T-helper 2 cell treated with Interferon-gamma antibody and Interleukin-4, amounts not matched to agents 100 ng/mL and 5 ng/mL, for 36 hours (primary cell): ENCODE results near the gene IFNAR1. TPM values are rescaled to one million over a fixed set of nuclear protein-coding genes. Genes with fewer than 3 reads are reported as not detected.

Experiments used
- intact Hi-C: fragments of 100-400 bp; cut with micrococcal nuclease; formaldehyde crosslinking; loops from one replicate; pipeline ENCODE4 v1.15.1; 2023
- total RNA-seq: library from RNA; stranded (reverse); gene quantifications from 2 replicates; pipeline ENCODE4 v1.2.3, GENCODE V29; 2022

IFNAR1 gene
- total RNA-seq, 1 donor from 2014 or later: 32.3 TPM

- intact Hi-C loops: loop anchor here (1.0 kb wide), 1 partner anchor 175 kb away; no protein-coding TSS in a partner anchor
Measured at GRCh38 chr21:33374080-33374449, 49.3 kb downstream of the IFNAR1 start.

DNA sequence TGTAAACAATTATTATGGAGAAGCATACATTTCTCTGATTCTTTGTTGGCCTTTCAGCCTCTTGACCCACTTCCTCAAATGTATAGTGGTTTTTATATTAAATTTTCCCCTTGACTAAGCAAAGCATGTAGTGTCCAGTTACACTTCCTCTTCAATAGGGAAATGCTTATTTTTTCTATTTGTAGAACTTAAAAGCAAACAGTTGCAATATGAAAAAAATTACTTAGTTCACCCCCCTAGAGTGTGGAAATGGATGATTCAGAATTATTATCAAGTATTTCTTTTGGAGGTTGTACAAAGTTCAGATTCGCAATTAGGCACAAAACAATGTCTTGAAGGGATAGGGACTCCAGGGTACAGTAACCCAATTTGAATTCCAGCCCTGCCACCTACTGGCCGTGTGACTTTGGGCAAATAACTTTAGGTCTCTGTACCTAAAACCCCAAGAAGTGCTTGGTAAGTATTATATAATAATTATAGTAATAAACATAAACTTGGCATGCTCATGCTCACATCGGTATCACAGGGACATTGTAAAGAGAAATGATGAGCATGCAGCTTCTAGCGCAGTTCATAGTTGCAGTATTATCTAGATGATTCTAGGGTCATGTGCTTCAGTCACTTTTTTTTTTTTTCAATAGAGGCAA is 49.8 kb downstream of the IFNAR1 start:
- intact Hi-C loops: loop anchor here (1.0 kb wide), 1 partner anchor 175 kb away; no protein-coding TSS in a partner anchor

GRCh38 chr21:33375101-33375644 is 50.4 kb downstream of the IFNAR1 start:
- intact Hi-C loops: no loop called here

GRCh38 chr21:33377221-33377920 is 52.6 kb downstream of the IFNAR1 start:
- intact Hi-C loops: no loop called here

GRCh38 chr21:33378081-33378480 is 53.3 kb downstream of the IFNAR1 start:
- intact Hi-C loops: no loop called here

GRCh38 chr21:33379934-33380333 is 55.2 kb downstream of the IFNAR1 start:
- intact Hi-C loops: loop anchor here (5.0 to 10.0 kb wide), 4 partner anchors 53 to 448 kb away; partner anchors contain the start of genes GART and SON

GRCh38 chr21:33380483-33380998 is 55.8 kb downstream of the IFNAR1 start:
- intact Hi-C loops: loop anchor here (5.0 to 10.0 kb wide), 4 partner anchors 53 to 448 kb away; partner anchors contain the start of genes GART and SON

DNA sequence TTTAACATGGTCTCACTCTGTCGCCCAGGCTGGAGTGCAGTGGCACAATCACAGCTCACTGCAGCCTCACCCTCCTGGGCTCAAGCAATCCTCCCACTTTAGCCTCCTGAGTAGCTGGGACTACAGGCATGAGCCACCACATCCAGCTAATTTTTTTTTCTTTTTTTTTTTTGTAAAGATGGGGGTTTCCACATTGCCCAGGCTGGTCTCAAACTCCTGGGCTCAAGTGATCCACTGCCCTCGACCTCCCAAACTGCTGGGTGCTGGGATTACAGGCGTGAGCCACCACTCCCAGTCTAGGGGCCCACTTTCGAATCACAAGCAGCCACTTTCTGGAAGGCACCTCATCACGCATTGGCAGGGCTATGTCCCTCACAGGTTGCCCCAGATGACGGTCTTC is 56.6 kb downstream of the IFNAR1 start:
- intact Hi-C loops: loop anchor here (5.0 to 10.0 kb wide), 4 partner anchors 53 to 449 kb away; partner anchors contain the start of genes GART and SON

DNA sequence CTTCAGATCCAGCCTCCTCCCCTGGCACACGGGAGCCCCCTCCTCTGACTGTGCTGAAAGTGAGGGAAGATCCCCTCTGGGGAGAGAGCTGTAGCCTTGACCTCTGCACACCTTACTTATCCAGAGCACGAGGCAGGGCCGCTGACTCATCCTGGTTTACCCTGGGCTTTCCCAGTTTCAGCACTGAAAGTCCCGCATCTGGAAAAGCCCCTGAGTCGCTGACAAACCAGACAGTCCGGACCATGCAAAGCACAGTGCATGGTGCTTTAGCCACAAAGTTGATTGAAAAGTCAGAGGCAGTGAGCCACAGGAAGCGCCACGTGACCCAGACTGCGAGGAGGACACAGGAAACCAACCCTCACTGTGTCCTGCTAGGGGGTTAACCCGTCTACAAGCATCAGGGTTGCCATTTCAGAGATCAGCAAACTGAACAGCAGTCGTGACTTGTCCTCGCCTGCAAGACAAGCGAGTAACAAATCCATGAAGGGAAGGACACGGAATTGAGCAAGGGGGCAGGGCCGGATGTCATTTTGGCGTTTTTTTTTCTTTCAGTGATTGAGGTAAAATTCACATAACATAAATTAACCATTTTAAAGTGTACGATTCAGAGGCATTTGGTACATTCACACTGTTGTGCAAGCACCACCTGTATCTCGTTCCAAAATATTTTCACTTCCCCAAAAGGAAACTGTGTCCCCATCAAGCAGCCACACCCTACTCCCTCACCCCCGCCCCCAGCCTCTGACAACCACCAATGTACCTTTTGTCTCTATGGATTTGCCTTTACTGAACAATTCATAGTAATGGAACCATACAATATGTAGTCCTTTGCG is 58.5 kb downstream of the IFNAR1 start:
- intact Hi-C loops: loop anchor here (5.0 to 10.0 kb wide), 4 partner anchors 52 to 451 kb away; partner anchors contain the start of genes GART and SON

GRCh38 chr21:33384841-33385331 is 60.1 kb downstream of the IFNAR1 start:
- intact Hi-C loops: loop anchor here (2.0 to 10.0 kb wide), 6 partner anchors 20 to 453 kb away; partner anchors contain the start of genes GART and SON

- intact Hi-C loops: loop anchor here (10.0 kb wide), 1 partner anchor 48 kb away; no protein-coding TSS in a partner anchor
Measured at GRCh38 chr21:33386222-33386784, 61.5 kb downstream of the IFNAR1 start.

- intact Hi-C loops: loop anchor here (10.0 kb wide), 1 partner anchor 48 kb away; no protein-coding TSS in a partner anchor
Measured at GRCh38 chr21:33387294-33387693, 62.5 kb downstream of the IFNAR1 start.

GRCh38 chr21:33388188-33388587 is 63.4 kb downstream of the IFNAR1 start:
- intact Hi-C loops: loop anchor here (10.0 kb wide), 1 partner anchor 47 kb away; no protein-coding TSS in a partner anchor

DNA sequence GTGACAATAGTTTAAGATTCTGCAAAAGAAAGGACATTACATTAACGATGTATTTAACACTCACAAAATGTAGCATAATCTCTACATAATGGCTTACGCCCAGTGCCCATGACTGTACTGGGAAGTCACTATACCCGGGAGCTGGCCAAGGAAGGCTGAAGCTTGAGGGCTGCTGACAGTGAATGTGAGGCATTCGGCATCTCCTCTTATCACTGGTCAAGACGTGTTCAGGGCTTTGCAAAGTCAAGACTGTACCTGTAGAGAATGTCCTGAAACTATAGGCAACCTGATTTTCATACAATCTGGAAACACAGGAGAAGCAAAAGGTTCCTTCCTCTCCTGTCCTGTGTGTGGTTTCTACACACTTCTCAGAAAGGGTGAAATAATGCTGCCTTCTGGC is 65.7 kb downstream of the IFNAR1 start:
- intact Hi-C loops: no loop called here

GRCh38 chr21:33391656-33392055 is 66.9 kb downstream of the IFNAR1 start:
- intact Hi-C loops: no loop called here

GRCh38 chr21:33392284-33392985 is 67.7 kb downstream of the IFNAR1 start:
- intact Hi-C loops: no loop called here

GRCh38 chr21:33393348-33393747 is 68.6 kb downstream of the IFNAR1 start:
- intact Hi-C loops: no loop called here

DNA sequence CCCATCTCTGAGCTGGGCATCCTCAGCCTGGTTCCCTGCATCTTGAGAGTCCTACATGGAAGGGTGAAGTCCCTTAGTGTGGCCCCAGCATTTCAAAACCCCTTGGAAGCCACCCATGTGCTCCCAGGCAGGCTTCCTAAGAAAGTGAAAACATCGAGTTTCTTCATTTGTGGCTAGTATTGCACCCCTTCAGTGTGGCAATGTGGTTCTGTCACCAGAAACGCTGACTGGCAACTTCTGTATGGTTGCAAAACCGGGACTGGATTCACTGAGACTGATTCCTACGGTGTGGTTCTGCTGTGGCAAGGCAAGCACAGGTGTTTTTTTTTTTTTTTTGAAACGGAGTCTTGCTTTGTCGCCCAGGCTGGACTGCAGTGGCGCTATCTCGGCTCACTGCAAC is 69.5 kb downstream of the IFNAR1 start:
- intact Hi-C loops: no loop called here

- intact Hi-C loops: no loop called here
Measured at GRCh38 chr21:33395891-33396331, 71.1 kb downstream of the IFNAR1 start.
